Thyroid gland (tissue), 4 donors: ENCODE results near the gene PBX1. TPM values are rescaled to one million over a fixed set of nuclear protein-coding genes. Genes with fewer than 3 reads are reported as not detected.

Experiments
- DNase-seq, 2 donors: peaks; one replicate each; pipeline ENCODE4 v3.0.0-alpha.2; 2019
- H3K27ac ChIP-seq, 3 donors: fragments of 200-600 bp; sonication (generic); 1 replicate in 2 of 3; 2 replicates in 1 of 3; pipeline ENCODE4 v1.5.1; 2016 to 2019; ENCODE audit warnings: mild to moderate bottlenecking in 1 of 3, moderate library complexity in 1 of 3
- H3K27me3 ChIP-seq: fragments of 200-600 bp; sonication (generic); one replicate; pipeline ENCODE4 v1.5.1; 2019
- H3K36me3 ChIP-seq, 2 donors: fragments of 200-600 bp; sonication (generic); one replicate each; pipeline ENCODE4 v1.5.1; 2016 to 2019
- H3K4me1 ChIP-seq, 2 donors: fragments of 200-600 bp; sonication (generic); one replicate each; pipeline ENCODE4 v1.5.1; 2017 to 2019
- H3K4me3 ChIP-seq, 3 donors: fragments of 200-600 bp; sonication (generic); replicated peaks in 1 of 3; 1 replicate in 2 of 3; 2 replicates in 1 of 3; pipeline ENCODE4 v1.5.1; 2016; ENCODE audit warnings: mild to moderate bottlenecking in 1 of 3
- H3K9me3 ChIP-seq: fragments of 200-600 bp; sonication (generic); one replicate; pipeline ENCODE4 v1.5.1; 2017
- POLR2A ChIP-seq, 2 donors: fragments of 450-650 bp; IDR thresholded peaks; one replicate each; pipeline ENCODE4 v1.6.1; 2017; ENCODE audit warnings: antibody characterized with exemption in 2 of 2, mild to moderate bottlenecking in 2 of 2, moderate library complexity in 1 of 2
- WGBS, 2 donors: methylation state at CpG; one replicate each; pipeline ENCODE4 v1.1.5; 2017; 5-methylcytosine and 5-hydroxymethylcytosine counted together
- intact Hi-C: fragments of 100-400 bp; cut with DNase I; formaldehyde crosslinking; loops from one replicate; pipeline ENCODE4 v1.15.1; 2023
- total RNA-seq, 4 donors: library from RNA; depleted of rRNA; stranded (reverse); fragments of >200 nt; gene quantifications; one replicate each; pipeline ENCODE4 v1.2.3, GENCODE V29; 2016
- TF ChIP-seq, protein P1 (sequence below), 6 experiments: fragments of 200-600 bp in 3 of 6; fragments of 450-650 bp in 3 of 6; sonication (generic) in 3 of 6; IDR thresholded peaks; one replicate each; pipeline ENCODE4 v1.5.1; 2016 to 2019; ENCODE audit warnings: antibody characterized with exemption in 6 of 6, mild to moderate bottlenecking in 2 of 6, inconsistent platforms in 1 of 6, moderate library complexity in 1 of 6

The PBX1 gene
- total RNA-seq, 4 donors from 2014 or later, result 79.0 to 159 (median 102) TPM

DNA sequence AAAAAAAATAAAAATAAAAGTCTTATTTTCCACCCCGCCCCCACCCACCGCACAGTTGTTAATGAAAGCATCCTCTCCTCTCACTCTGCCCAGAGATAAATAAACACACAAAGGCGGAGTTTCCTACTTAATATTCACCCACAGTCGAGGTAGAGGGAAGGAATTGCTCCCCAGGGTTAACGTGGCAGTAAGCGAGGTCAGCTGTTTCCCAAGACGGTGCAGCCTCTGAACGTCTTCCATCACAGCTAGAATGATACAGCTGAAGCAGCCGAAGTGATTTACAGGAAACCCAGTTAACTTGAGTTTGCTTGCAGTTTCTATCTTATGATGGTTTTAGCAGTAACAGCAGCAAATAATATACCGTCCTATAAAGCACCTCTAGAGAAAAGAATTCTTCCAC lies 283.9 kb downstream of the PBX1 start:
- TF ChIP-seq, protein P1, sequence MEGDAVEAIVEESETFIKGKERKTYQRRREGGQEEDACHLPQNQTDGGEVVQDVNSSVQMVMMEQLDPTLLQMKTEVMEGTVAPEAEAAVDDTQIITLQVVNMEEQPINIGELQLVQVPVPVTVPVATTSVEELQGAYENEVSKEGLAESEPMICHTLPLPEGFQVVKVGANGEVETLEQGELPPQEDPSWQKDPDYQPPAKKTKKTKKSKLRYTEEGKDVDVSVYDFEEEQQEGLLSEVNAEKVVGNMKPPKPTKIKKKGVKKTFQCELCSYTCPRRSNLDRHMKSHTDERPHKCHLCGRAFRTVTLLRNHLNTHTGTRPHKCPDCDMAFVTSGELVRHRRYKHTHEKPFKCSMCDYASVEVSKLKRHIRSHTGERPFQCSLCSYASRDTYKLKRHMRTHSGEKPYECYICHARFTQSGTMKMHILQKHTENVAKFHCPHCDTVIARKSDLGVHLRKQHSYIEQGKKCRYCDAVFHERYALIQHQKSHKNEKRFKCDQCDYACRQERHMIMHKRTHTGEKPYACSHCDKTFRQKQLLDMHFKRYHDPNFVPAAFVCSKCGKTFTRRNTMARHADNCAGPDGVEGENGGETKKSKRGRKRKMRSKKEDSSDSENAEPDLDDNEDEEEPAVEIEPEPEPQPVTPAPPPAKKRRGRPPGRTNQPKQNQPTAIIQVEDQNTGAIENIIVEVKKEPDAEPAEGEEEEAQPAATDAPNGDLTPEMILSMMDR (IDR thresholded peaks at IDR 0.05), result no peak
- no peak for TF ChIP-seq POLR2A (IDR thresholded peaks at IDR 0.05)
- Histone ChIP-seq H3K27me3 (no peaks in the 10 kb centered on the region), H3K36me3 (peaks cover 8 to 9% of the 10 kb centered on the region in 2 donors), H3K27ac (no peak overlapping the region), H3K4me3 (no peak overlapping the region), H3K4me1 (no peaks in the 10 kb centered on the region), H3K9me3 (no peaks in the 10 kb centered on the region)
- WGBS, 2 donors, result 68 to 81% methylated on average over 10 of the region's 10 CpGs
- DNase-seq, result no peak
- intact Hi-C loops, result no loop called here

DNA sequence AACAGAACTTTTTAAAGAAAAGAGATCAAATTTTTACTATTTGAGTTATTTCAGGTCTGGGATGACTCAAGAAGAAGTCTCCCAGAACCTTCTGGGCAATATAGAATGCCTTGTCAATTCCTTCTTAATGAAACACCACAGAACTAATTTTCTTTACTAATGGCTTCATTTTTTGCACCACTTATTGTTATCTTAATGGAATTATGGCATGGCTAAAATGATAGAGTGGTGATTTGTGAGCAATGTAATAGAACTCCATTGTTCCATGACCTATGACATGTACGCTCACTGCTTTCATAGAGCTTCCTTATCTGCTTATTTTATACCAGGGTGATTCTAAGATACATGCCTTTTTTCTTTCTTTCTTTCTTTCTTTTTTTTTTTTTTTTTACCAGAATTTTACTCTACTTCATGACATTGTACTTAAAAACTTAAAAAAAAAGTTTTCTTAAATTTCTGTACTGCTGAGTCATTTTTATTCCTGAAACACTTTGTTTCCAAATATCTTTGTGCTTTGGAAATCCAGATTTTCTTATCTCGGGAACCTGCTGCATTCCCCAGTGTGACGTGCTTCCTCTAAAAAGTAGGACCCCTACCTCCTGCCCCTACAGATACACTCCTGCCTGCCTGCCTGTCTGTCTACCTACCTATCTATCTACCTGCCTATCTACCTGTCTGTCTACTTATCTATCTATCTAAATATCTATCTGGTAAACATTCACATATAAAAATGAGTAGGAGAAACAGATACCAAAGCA lies 284.9 kb downstream of the PBX1 start:
- Histone ChIP-seq H3K4me1 (no peaks in the 10 kb centered on the region), H3K9me3 (no peaks in the 10 kb centered on the region), H3K36me3 (peaks cover 8 to 10% of the 10 kb centered on the region in 2 donors), H3K27ac (no peak overlapping the region), H3K4me3 (no peak overlapping the region), H3K27me3 (no peaks in the 10 kb centered on the region)
- DNase-seq, result no peak
- no peak for TF ChIP-seq POLR2A (IDR thresholded peaks at IDR 0.05)
- TF ChIP-seq, protein P1 (IDR thresholded peaks at IDR 0.05), result no peak
- WGBS, 2 donors, result 91 to 97% methylated on average over 3 of the region's 3 CpGs
- intact Hi-C loops, result no loop called here

DNA sequence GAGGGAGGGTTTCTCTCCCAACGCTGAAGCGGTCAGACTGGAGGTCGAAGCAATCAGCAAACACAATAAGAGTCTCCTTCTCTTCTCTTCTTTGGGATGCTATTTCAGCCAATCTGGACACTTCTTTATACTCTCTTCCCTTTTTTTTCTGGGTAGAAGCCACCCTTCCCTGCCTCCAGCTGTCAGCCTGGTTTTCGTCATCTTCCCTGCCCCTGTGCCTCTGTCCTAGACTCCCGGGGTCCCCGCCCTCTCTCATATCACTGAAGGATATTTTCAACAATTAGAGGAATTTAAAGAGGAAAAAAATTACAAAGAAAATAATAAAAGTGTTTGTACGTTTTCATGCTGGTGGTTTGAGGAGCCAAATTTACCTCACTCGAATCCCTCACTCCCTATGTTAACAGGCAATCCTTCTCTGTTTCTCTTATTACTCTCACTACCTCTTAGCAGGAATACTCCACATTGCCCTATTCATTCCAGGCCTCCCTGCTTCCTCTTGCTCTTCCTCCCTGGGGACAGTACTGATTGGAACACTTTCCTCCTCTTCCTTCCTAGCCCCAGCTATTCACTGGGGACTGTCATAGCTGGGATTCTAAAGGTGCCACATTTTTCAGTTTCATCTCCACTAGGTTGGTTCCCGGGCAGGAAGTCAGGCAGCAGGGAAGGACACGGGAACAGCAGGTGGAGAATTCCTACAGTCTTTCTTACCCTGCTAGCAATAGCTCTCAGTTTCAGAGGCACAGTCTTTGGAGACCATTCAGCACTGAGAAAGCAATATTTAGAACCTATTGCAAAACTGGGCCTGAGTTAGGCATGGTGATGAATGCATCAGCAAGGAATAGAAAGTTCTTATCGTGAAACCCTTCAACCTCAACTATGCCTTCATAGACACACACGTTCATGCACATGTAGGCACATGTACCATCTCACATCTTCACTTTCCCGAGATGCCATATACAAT lies 288.0 kb downstream of the PBX1 start:
- no peak for DNase-seq
- WGBS, 2 donors, result 90% methylated on average over 13 of the region's 13 CpGs
- H3K4me1 ChIP-seq, result no peaks in the 10 kb centered on the region

DNA sequence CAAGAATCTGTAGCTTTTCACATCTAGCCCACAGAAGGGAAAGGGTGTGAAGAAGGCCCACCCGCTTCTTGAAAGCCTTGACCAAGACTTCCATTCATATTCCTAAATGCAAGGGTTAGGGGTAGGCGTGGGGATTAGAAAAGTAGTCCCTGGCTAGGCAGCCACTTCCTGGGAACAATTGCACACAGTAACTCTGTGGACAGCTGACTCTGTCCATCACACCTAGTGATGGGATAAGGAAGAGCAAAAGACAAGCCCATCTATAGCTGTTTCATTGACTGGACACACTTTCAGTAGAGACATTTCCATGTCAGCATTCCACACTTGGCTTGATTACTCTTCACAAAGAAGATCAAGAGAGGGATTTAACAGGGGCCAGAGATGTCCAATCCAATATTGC lies 294.2 kb downstream of the PBX1 start:
- Histone ChIP-seq H3K4me3 (no peak overlapping the region), H3K27me3 (no peaks in the 10 kb centered on the region), H3K4me1 (no peaks in the 10 kb centered on the region), H3K36me3 (no peaks in the 10 kb centered on the region), H3K9me3 (no peaks in the 10 kb centered on the region), H3K27ac (no peak overlapping the region)
- 97 to 98% methylated on average over 2 of the region's 2 CpGs for WGBS, 2 donors
- TF ChIP-seq, protein P1 (IDR thresholded peaks at IDR 0.05), result no peak
- TF ChIP-seq POLR2A (IDR thresholded peaks at IDR 0.05), result no peak
- intact Hi-C loops, result no loop called here
- no peak for DNase-seq

More for the DNA sequence above, 288.0 kb downstream of the PBX1 start:
- Histone ChIP-seq H3K27me3 (no peaks in the 10 kb centered on the region), H3K4me3 (no peak overlapping the region), H3K9me3 (no peaks in the 10 kb centered on the region), H3K27ac (no peak overlapping the region), H3K36me3 (peaks cover 8 to 10% of the 10 kb centered on the region in 2 donors)
- intact Hi-C loops, result no loop called here
- no peak for TF ChIP-seq POLR2A (IDR thresholded peaks at IDR 0.05)
- TF ChIP-seq, protein P1 (IDR thresholded peaks at IDR 0.05), result no peak
